Measurements from ENCODE around the gene PTPN13.

The PTPN13 gene

GRCh38 chr4:86586626-86587380 lies 7.3 kb upstream of the PTPN13 start:
- no peak overlapping the region for H3K4me3 ChIP-seq (ENCODE audit: low read depth, low read length)
- TF ChIP-seq MAX (IDR thresholded peaks at IDR 0.05; ENCODE audit: low read depth, low read length) = no peak
- peak; percentile 37 for DNase-seq (ENCODE audit: low read depth)

GRCh38 chr4:86587381-86588140 lies 6.6 kb upstream of the PTPN13 start:
- no peak overlapping the region for H3K4me3 ChIP-seq (ENCODE audit: low read depth, low read length)
- no peak for DNase-seq (ENCODE audit: low read depth)
- no peak for TF ChIP-seq POLR2A (IDR thresholded peaks at IDR 0.05; ENCODE audit: extremely low read depth, insufficient read length)
- TF ChIP-seq MYC (IDR thresholded peaks at IDR 0.05; ENCODE audit: low read depth, low read length) = no peak

GRCh38 chr4:86592553-86593249 lies 1.4 kb upstream of the PTPN13 start:
- TF ChIP-seq CTCF (IDR thresholded peaks at IDR 0.05; ENCODE audit: low read depth, low read length) = no peak
- TF ChIP-seq POLR2A (IDR thresholded peaks at IDR 0.05; ENCODE audit: extremely low read depth, insufficient read length) = no peak
- no peak for TF ChIP-seq MYC (IDR thresholded peaks at IDR 0.05; ENCODE audit: low read depth, low read length)
- TF ChIP-seq MAX (IDR thresholded peaks at IDR 0.05; ENCODE audit: low read depth, low read length) = no peak
- peak overlapping the region; percentile 82 for H3K4me3 ChIP-seq (ENCODE audit: low read depth, low read length)
- no peak for DNase-seq (ENCODE audit: low read depth)

GRCh38 chr4:86594559-86595425 lies 677 bp downstream of the PTPN13 start:
- peak overlapping the region; percentile 91 for H3K4me3 ChIP-seq (ENCODE audit: low read depth, low read length)
- peak; percentile 91 for DNase-seq (ENCODE audit: low read depth)
- 0 out of 2 replicates have a peak, but pooled peaks have one; percentile 32 for TF ChIP-seq MYC (IDR thresholded peaks at IDR 0.05; ENCODE audit: low read depth, low read length)
- no peak for TF ChIP-seq POLR2A (IDR thresholded peaks at IDR 0.05; ENCODE audit: extremely low read depth, insufficient read length)

- TF ChIP-seq MYC (IDR thresholded peaks at IDR 0.05; ENCODE audit: low read depth, low read length) = no peak
- no peak for TF ChIP-seq MAX (IDR thresholded peaks at IDR 0.05; ENCODE audit: low read depth, low read length)
- TF ChIP-seq POLR2A (IDR thresholded peaks at IDR 0.05; ENCODE audit: extremely low read depth, insufficient read length) = no peak
- no peak for TF ChIP-seq CTCF (IDR thresholded peaks at IDR 0.05; ENCODE audit: low read depth, low read length)
- DNase-seq (ENCODE audit: low read depth) = peak; percentile 66
- peak overlapping the region; percentile 91 for H3K4me3 ChIP-seq (ENCODE audit: low read depth, low read length)
These were observed 1.3 kb downstream of the PTPN13 start for GRCh38 chr4:86595426-86595805.

GRCh38 chr4:86596807-86597206 lies 2.7 kb downstream of the PTPN13 start:
- DNase-seq (ENCODE audit: low read depth) = peak; percentile 25
- no peak for TF ChIP-seq CTCF (IDR thresholded peaks at IDR 0.05; ENCODE audit: low read depth, low read length)
- TF ChIP-seq MAX (IDR thresholded peaks at IDR 0.05; ENCODE audit: low read depth, low read length) = no peak
- TF ChIP-seq POLR2A (IDR thresholded peaks at IDR 0.05; ENCODE audit: extremely low read depth, insufficient read length) = no peak
- no peak for TF ChIP-seq MYC (IDR thresholded peaks at IDR 0.05; ENCODE audit: low read depth, low read length)
- H3K4me3 ChIP-seq (ENCODE audit: low read depth, low read length) = peak overlapping the region; percentile 91

Data from NB4 (cell line).